Activated T-helper 1 cell treated with anti-CD3 and anti-CD28 coated beads, Interleukin-12 subunit alpha, Interleukin-12 subunit beta, Interleukin-2, Interleukin-4 antibody, amounts not matched to agents 30 ng/mL and 10 ng/mL and 1 ng/mL, durations not matched to agents 14 hours and 24 hours and 36 hours (primary cell): Measurements from ENCODE around the gene NPIPB2. TPM values are rescaled to one million over a fixed set of nuclear protein-coding genes. Genes with fewer than 3 reads are reported as not detected.
"Not testable (repeated sequence)": the region's sequence is repeated elsewhere in the genome, so short reads cannot be mapped to it uniquely, and the experiment has no call there.

Experiments used
- DNase-seq: peaks from one replicate; pipeline ENCODE4 v3.0.0; 2021; ENCODE audit warnings: low spot score
- H3K27ac Mint-ChIP-seq: one replicate; pipeline ENCODE4 v1.8.0; 2021; ENCODE audit warnings: mild to moderate bottlenecking, mixed read lengths
- H3K27me3 Mint-ChIP-seq: one replicate; pipeline ENCODE4 v1.8.0; 2022; ENCODE audit warnings: mild to moderate bottlenecking, moderate library complexity, mixed read lengths; ENCODE audit not compliant: insufficient read depth
- H3K36me3 Mint-ChIP-seq: one replicate; pipeline ENCODE4 v1.8.0; 2021; ENCODE audit warnings: low read depth, mixed read lengths
- H3K4me1 Mint-ChIP-seq: one replicate; pipeline ENCODE4 v1.8.0; 2021; ENCODE audit warnings: low read depth, mixed read lengths
- H3K4me3 Mint-ChIP-seq: one replicate; pipeline ENCODE4 v1.8.0; 2021; ENCODE audit warnings: mild to moderate bottlenecking, moderate library complexity, mixed read lengths
- H3K9me3 Mint-ChIP-seq: one replicate; pipeline ENCODE4 v1.8.0; 2021; ENCODE audit warnings: mixed read lengths
- intact Hi-C: fragments of 100-400 bp; cut with micrococcal nuclease; formaldehyde crosslinking; loops from one replicate; pipeline ENCODE4 v1.15.1; 2024
- total RNA-seq: library from RNA; stranded (reverse); gene quantifications from 2 replicates; pipeline ENCODE4 v1.2.3, GENCODE V29; 2022

Gene NPIPB2
- total RNA-seq, 1 donor from 2014 or later: 18.8 TPM

DNA sequence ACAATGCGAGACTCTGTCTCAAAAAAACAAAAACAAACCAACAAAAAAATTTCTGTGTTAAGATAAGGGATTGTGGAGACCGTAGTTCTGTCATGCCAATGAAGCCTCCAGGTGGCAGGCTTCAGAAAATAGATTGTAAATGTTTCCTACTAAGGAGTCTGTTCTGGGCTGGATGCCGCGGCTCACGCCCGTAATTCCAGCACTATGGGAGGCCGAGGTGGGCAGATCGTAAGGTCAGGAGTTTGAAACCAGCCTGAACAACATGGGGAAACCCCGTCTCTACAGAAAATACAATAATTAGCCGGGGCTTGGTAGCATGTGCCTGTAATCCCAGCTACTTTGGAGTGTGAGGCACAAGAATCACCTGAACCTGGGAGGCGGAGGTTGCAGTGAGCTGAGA is 30.3 kb upstream of the NPIPB2 start:
- no peak overlapping the region for H3K27ac Mint-ChIP-seq
- peaks cover 5% of the 10 kb centered on the region for H3K36me3 Mint-ChIP-seq
- no peak for DNase-seq
- H3K27me3 Mint-ChIP-seq: peaks cover 2% of the 10 kb centered on the region
- peaks cover 15% of the 10 kb centered on the region for H3K4me1 Mint-ChIP-seq
- intact Hi-C loops: loop anchor here (10.0 kb wide), 1 partner anchor 1027 kb away; the partner anchor contains the start of genes CLEC16A and DEXI
- no peak overlapping the region for H3K4me3 Mint-ChIP-seq
- H3K9me3 Mint-ChIP-seq: no peaks in the 10 kb centered on the region

DNA sequence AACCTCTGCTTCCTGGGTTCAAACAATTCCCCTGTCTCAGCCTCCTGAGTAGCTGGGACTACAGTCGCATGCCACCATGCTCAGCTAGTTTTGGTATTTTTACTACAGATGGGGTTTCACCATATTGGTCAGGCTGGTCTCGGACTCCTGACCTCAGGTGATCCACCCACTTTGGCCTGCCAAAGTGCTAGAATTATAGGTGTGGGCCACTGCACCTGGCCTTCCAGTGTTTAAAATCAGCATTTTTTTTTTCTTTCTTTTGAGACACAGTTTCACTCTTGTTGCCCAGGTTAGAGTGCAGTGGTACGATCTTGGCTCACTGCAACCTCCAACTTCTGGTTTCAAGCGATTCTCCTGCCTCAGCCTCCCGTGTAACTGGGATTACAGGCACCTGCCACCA is 28.4 kb upstream of the NPIPB2 start:
- DNase-seq, H3K9me3 Mint-ChIP-seq, H3K4me3 Mint-ChIP-seq, H3K36me3 Mint-ChIP-seq, H3K4me1 Mint-ChIP-seq, H3K27ac Mint-ChIP-seq, H3K27me3 Mint-ChIP-seq: not testable (repeated sequence)
- intact Hi-C loops: loop anchor here (10.0 kb wide), 1 partner anchor 1025 kb away; the partner anchor contains the start of genes CLEC16A and DEXI

GRCh38 chr16:11968577-11968976 is 26.7 kb upstream of the NPIPB2 start:
- H3K9me3 Mint-ChIP-seq: no peaks in the 10 kb centered on the region
- no peaks in the 10 kb centered on the region for H3K4me1 Mint-ChIP-seq
- H3K36me3 Mint-ChIP-seq: no peaks in the 10 kb centered on the region
- H3K27ac Mint-ChIP-seq: no peak overlapping the region
- peaks cover 2% of the 10 kb centered on the region for H3K27me3 Mint-ChIP-seq
- no peak for DNase-seq
- intact Hi-C loops: no loop called here
- no peak overlapping the region for H3K4me3 Mint-ChIP-seq

DNA sequence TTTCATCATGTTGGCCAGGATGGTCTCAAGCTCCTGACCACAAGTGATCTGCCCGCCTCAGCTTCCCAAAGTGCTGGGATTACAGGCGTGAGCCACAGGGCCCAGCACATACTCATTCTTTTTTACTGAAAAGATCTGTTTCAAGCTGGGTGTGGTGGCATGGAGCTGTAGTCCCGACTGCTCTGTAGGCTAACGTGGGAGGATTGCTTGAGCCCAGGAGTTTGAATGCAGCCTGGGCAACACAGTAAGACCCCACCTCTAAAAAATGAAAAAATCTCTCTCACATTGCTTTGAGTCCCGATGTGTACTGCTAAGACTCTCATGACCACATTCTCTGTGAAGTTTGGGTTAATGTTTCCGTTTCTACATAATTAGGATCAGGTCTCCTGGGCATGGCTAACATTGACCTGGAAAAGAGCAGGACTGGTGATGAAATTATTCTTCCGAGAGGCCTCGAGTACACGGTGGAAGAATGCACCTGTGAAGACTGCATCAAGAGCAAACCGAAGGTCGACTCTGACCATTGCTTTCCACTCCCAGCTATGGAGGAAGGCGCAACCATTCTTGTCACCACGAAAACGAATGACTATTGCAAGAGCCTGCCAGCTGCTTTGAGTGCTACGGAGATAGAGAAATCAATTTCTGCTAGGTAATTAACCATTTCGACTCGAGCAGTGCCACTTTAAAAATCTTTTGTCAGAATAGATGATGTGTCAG is 25.5 kb upstream of the NPIPB2 start:
- Mint-ChIP-seq H3K27me3 (peaks cover 2% of the 10 kb centered on the region), H3K36me3 (no peaks in the 10 kb centered on the region), H3K9me3 (no peaks in the 10 kb centered on the region), H3K4me3 (no peak overlapping the region), H3K4me1 (no peaks in the 10 kb centered on the region), H3K27ac (no peak overlapping the region)
- DNase-seq: no peak
- intact Hi-C loops: no loop called here

DNA sequence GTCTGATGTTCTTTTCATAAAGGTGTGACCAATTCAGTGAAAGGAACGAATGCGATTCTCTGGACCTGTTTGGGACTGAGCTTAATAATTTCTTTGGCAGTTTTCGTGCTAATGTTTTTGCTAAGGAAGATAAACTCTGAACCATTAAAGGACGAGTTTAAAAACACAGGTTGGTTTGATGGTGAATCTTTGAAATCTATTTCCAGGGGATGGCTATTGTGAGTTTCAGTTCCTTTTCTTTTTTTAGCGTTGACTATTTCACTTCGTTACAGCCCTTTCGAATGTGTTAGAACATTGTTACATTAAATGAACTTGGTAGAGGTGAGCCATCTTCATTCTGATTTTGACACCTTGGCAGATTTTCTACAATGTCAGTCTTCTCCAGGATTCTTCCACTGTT is 24.3 kb upstream of the NPIPB2 start:
- Mint-ChIP-seq H3K9me3 (no peaks in the 10 kb centered on the region), H3K27me3 (peaks cover 4% of the 10 kb centered on the region), H3K4me3 (no peak overlapping the region), H3K27ac (no peak overlapping the region), H3K4me1 (no peaks in the 10 kb centered on the region), H3K36me3 (no peaks in the 10 kb centered on the region)
- no peak for DNase-seq
- intact Hi-C loops: no loop called here

DNA sequence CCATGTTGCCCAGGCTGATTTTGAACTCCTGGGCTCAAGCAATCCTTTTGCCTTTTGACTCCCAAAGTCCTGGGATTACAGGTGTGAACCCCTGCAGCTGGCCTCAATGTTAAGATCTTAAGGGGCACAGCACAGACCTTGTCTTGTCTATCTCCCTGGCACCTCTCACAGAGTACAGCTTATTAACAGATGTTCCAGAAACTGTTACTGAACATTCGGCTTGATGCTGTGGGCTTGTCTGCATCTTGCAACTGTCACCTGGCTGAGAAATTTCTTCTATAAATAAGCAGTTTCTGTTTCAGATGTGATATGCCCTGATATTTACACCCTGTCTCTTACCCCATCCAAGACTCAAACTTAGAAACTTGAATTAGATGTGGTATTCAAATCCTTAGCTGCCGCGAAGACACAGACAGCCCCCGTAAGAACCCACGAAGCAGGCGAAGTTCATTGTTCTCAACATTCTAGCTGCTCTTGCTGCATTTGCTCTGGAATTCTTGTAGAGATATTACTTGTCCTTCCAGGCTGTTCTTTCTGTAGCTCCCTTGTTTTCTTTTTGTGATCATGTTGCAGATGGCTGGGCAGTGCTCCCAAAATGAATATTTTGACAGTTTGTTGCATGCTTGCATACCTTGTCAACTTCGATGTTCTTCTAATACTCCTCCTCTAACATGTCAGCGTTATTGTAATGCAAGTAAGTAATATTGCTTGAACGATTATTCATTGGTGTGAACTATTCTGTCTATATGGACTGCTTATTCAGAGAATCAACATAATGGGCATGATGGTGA is 23.1 kb upstream of the NPIPB2 start, which contains the start of gene TNFRSF17:
Gene TNFRSF17 (plus strand): TSS at position 450 of the 791 bp plus-strand sequence. CDS start 115 bp downstream, at position 565.
- DNase-seq: no peak
- Mint-ChIP-seq H3K36me3 (no peaks in the 10 kb centered on the region), H3K4me1 (no peaks in the 10 kb centered on the region), H3K27ac (no peak within 1 kb of the TSS), H3K27me3 (peaks cover 4% of the 10 kb centered on the region), H3K9me3 (no peaks in the 10 kb centered on the region), H3K4me3 (no peak within 1 kb of the TSS)
- intact Hi-C loops: no loop called here

DNA sequence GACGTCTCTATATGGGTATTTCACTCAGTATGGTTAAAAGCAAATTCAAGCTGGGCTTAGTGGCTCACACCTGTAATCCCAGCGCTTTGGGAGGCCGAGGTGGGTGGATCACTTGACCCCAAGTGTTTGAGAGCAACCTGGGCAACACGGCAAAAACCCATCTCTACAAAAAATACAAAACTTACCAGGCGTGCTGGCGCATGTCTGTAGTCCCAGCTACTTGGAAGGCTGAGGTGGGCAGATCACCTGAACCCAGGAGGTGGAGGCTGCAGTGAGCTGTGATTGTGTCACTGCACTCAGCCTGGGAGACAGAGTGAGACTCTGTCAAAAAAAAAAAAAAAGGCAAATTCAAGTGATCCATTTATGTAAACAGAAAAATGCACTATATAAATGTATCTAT is 21.9 kb upstream of the NPIPB2 start:
- no peaks in the 10 kb centered on the region for H3K4me1 Mint-ChIP-seq
- H3K27ac Mint-ChIP-seq: no peak overlapping the region
- H3K9me3 Mint-ChIP-seq: no peaks in the 10 kb centered on the region
- peaks cover 4% of the 10 kb centered on the region for H3K27me3 Mint-ChIP-seq
- H3K4me3 Mint-ChIP-seq: no peak overlapping the region
- intact Hi-C loops: no loop called here
- no peaks in the 10 kb centered on the region for H3K36me3 Mint-ChIP-seq
- DNase-seq: no peak

DNA sequence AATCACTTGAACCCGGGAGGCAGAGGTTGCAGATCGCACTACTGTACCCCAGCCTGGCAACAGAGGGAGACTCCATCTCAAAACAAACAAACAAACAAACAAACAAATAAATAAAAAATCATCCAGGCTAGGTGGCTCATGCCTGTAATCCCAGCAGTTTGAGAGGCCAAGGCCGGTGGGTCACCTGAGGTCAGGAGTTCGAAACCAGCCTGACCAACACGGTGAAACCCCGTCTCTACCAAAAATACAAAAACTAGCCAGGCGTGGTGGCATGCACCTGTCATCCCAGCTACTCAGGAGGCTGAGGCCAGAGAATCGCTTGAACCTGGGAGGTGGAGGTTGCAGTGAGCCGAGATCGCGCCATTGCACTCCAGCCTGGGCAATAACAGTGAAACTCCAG is 21.1 kb upstream of the NPIPB2 start:
- H3K9me3 Mint-ChIP-seq, intact Hi-C loops, H3K27ac Mint-ChIP-seq, DNase-seq, H3K4me1 Mint-ChIP-seq, H3K36me3 Mint-ChIP-seq, H3K4me3 Mint-ChIP-seq, H3K27me3 Mint-ChIP-seq: not testable (repeated sequence)

GRCh38 chr16:11962457-11962856 is 20.6 kb upstream of the NPIPB2 start:
- H3K9me3 Mint-ChIP-seq, H3K27ac Mint-ChIP-seq, DNase-seq, H3K27me3 Mint-ChIP-seq, H3K36me3 Mint-ChIP-seq, H3K4me1 Mint-ChIP-seq, intact Hi-C loops, H3K4me3 Mint-ChIP-seq: not testable (repeated sequence)

DNA sequence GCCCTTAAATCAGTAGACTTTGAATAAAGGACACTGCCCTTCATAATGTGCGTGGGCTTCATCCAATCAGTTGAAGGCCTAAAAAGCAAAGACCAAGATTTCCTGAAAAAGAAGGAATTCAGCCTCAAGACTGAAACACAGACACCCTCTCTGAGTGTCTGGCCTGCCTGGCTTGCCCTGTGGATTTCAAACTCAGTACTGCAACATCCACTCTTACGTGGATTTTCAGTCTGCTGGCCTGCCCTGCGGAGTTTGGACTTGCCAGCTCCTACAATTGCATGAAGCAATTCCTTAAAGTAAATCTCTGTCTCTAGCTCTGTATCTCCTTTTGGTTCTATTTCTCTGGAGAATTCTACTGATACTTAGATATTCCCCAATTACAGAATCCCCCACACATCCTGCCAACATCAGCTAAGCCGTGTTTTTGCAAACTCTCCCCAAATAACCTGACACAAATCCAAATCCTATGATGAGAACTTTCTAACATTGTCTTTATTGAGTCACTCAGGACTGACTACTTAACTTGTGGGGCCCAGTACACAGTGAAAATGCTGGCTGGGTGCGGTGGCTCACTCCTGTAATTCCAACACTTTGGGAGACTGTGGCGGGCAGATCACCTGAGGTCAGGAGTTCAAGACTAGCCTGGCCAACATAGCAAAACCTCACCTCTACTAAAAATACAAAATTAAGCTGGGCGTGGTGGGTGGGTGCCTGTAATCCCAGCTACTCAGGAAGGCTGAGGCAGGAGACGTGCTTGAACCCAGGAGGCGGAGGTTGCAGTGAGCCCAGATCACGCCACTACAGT is 15.9 kb upstream of the NPIPB2 start:
- H3K9me3 Mint-ChIP-seq: no peaks in the 10 kb centered on the region
- no peaks in the 10 kb centered on the region for H3K4me1 Mint-ChIP-seq
- intact Hi-C loops: no loop called here
- no peaks in the 10 kb centered on the region for H3K36me3 Mint-ChIP-seq
- DNase-seq: no peak
- H3K4me3 Mint-ChIP-seq: no peak overlapping the region
- peaks cover 2% of the 10 kb centered on the region for H3K27me3 Mint-ChIP-seq
- no peak overlapping the region for H3K27ac Mint-ChIP-seq

- H3K27me3 Mint-ChIP-seq: no peaks in the 10 kb centered on the region
Measured at GRCh38 chr16:11956558-11956957, 14.7 kb upstream of the NPIPB2 start.

GRCh38 chr16:11955713-11956123 is 13.9 kb upstream of the NPIPB2 start:
- Mint-ChIP-seq H3K36me3 (no peaks in the 10 kb centered on the region), H3K9me3 (no peaks in the 10 kb centered on the region), H3K27ac (no peak overlapping the region), H3K4me1 (no peaks in the 10 kb centered on the region), H3K27me3 (no peaks in the 10 kb centered on the region), H3K4me3 (no peak overlapping the region)
- DNase-seq: no peak
- intact Hi-C loops: no loop called here

More at GRCh38 chr16:11956558-11956957, 14.7 kb upstream of the NPIPB2 start:
- no peak overlapping the region for H3K4me3 Mint-ChIP-seq
- no peaks in the 10 kb centered on the region for H3K9me3 Mint-ChIP-seq
- DNase-seq: no peak
- H3K4me1 Mint-ChIP-seq: no peaks in the 10 kb centered on the region
- H3K27ac Mint-ChIP-seq: no peak overlapping the region
- H3K36me3 Mint-ChIP-seq: no peaks in the 10 kb centered on the region
- intact Hi-C loops: no loop called here

GRCh38 chr16:11953576-11953975 is 11.7 kb upstream of the NPIPB2 start:
- H3K27me3 Mint-ChIP-seq, H3K4me1 Mint-ChIP-seq, intact Hi-C loops, H3K27ac Mint-ChIP-seq, DNase-seq, H3K4me3 Mint-ChIP-seq, H3K36me3 Mint-ChIP-seq, H3K9me3 Mint-ChIP-seq: not testable (repeated sequence)
